Renal cortex interstitium (tissue), 15 donors: ENCODE measurements around the gene HMGN1. TPM values are rescaled to one million over a fixed set of nuclear protein-coding genes. Genes with fewer than 3 reads are reported as not detected.
"Not testable (repeated sequence)": the region's sequence is repeated elsewhere in the genome, so short reads cannot be mapped to it uniquely, and the experiment has no call there.

ENCODE experiments used
- DNase-seq, 11 donors: peaks; one replicate each; pipeline ENCODE4 v3.0.0-alpha.2; 2013; ENCODE audit warnings: low read depth in 9 of 11, low spot score in 4 of 11; ENCODE audit errors: extremely low read depth in 1 of 11
- long read RNA-seq, 16 experiments: transcript quantifications; one replicate each; lab custom pipeline, GENCODE V29; 2026
- polyA plus RNA-seq, 3 donors: library from polyadenylated mRNA; unstranded; fragments of 120-200 nt; gene quantifications; one replicate each; pipeline ENCODE4 v1.2.1, GENCODE V29; 2013; ENCODE audit not compliant: insufficient read length in 3 of 3

HMGN1 gene, protein sequence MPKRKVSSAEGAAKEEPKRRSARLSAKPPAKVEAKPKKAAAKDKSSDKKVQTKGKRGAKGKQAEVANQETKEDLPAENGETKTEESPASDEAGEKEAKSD
- polyA plus RNA-seq, result 100 to 1,000 TPM; 663 to 818 (median 691) TPM
- long read RNA-seq, donor 1, transcript HMGN1-204 (6 exons, 1,383 nt), result major isoform, 97 of 158 reads
- long read RNA-seq, donor 1, partial matches to known transcripts, result 35 of 158 reads
- long read RNA-seq, donor 1, other reads (novel, unspliced or antisense), result 19 of 158 reads
- long read RNA-seq, donor 2, full-length matches to known transcripts, result 102 of 155 reads
- long read RNA-seq, donor 2, partial matches to known transcripts, result 33 of 155 reads
- long read RNA-seq, donor 2, other reads (novel, unspliced or antisense), result 20 of 155 reads
- long read RNA-seq, donor 3, transcript HMGN1-204 (6 exons, 1,383 nt), result major isoform, 181 of 272 reads
- long read RNA-seq, donor 3, partial matches to known transcripts, result 50 of 272 reads
- long read RNA-seq, donor 3, other reads (novel, unspliced or antisense), result 32 of 272 reads
- long read RNA-seq, donor 4, transcript HMGN1-204 (6 exons, 1,383 nt), result major isoform, 102 of 173 reads
- long read RNA-seq, donor 4, partial matches to known transcripts, result 27 of 173 reads
- long read RNA-seq, donor 4, other reads (novel, unspliced or antisense), result 33 of 173 reads
- long read RNA-seq, donor 5, full-length matches to known transcripts, result 261 of 382 reads
- long read RNA-seq, donor 5, partial matches to known transcripts, result 75 of 382 reads
- long read RNA-seq, donor 5, other reads (novel, unspliced or antisense), result 46 of 382 reads
- long read RNA-seq, donor 6, full-length matches to known transcripts, result 124 of 214 reads
- long read RNA-seq, donor 6, partial matches to known transcripts, result 58 of 214 reads
- long read RNA-seq, donor 6, other reads (novel, unspliced or antisense), result 32 of 214 reads
- long read RNA-seq, donor 7, full-length matches to known transcripts, result 171 of 242 reads
- long read RNA-seq, donor 7, partial matches to known transcripts, result 35 of 242 reads
- long read RNA-seq, donor 7, other reads (novel, unspliced or antisense), result 36 of 242 reads
- long read RNA-seq, donor 8, full-length matches to known transcripts, result 250 of 375 reads
- long read RNA-seq, donor 8, partial matches to known transcripts, result 70 of 375 reads
- long read RNA-seq, donor 8, other reads (novel, unspliced or antisense), result 55 of 375 reads
- long read RNA-seq, donor 9, full-length matches to known transcripts, result 150 of 216 reads
- long read RNA-seq, donor 9, partial matches to known transcripts, result 25 of 216 reads
- long read RNA-seq, donor 9, other reads (novel, unspliced or antisense), result 41 of 216 reads
- long read RNA-seq, donor 10, full-length matches to known transcripts, result 130 of 184 reads
- long read RNA-seq, donor 10, partial matches to known transcripts, result 24 of 184 reads
- long read RNA-seq, donor 10, other reads (novel, unspliced or antisense), result 30 of 184 reads
- long read RNA-seq, donor 11, transcript HMGN1-204 (6 exons, 1,383 nt), result major isoform, 103 of 157 reads
- long read RNA-seq, donor 11, partial matches to known transcripts, result 15 of 157 reads
- long read RNA-seq, donor 11, other reads (novel, unspliced or antisense), result 29 of 157 reads
- long read RNA-seq, donor 12, transcript HMGN1-204 (6 exons, 1,383 nt), result major isoform, 64 of 79 reads
- long read RNA-seq, donor 12, partial matches to known transcripts, result 9 of 79 reads
- long read RNA-seq, donor 12, other reads (novel, unspliced or antisense), result 5 of 79 reads
- long read RNA-seq, donor 13, full-length matches to known transcripts, result 292 of 518 reads
- long read RNA-seq, donor 13, partial matches to known transcripts, result 132 of 518 reads
- long read RNA-seq, donor 13, other reads (novel, unspliced or antisense), result 94 of 518 reads
- long read RNA-seq, donor 14, transcript HMGN1-201 (7 exons, 1,303 nt), result minor isoform, 5 of 207 reads
- long read RNA-seq, donor 14, transcript HMGN1-204 (6 exons, 1,383 nt), result major isoform, 161 of 207 reads
- long read RNA-seq, donor 14, partial matches to known transcripts, result 6 of 207 reads
- long read RNA-seq, donor 14, other reads (novel, unspliced or antisense), result 33 of 207 reads
- long read RNA-seq, donor 15, transcript HMGN1-204 (6 exons, 1,383 nt), result major isoform, 65 of 73 reads
- long read RNA-seq, donor 15, partial matches to known transcripts, result 0 of 73 reads
- long read RNA-seq, donor 15, other reads (novel, unspliced or antisense), result 8 of 73 reads
- long read RNA-seq, donor 16, full-length matches to known transcripts, result 358 of 596 reads
- long read RNA-seq, donor 16, partial matches to known transcripts, result 113 of 596 reads
- long read RNA-seq, donor 16, other reads (novel, unspliced or antisense), result 125 of 596 reads

- DNase-seq, result peak; percentile 65 to 90 (median 83)
Observed at GRCh38 chr21:39348355-39349210, at the start of gene HMGN1. HMGN1 (minus strand) TSS chr21:39349088; CDS start chr21:39348917, 171 bp downstream.

GRCh38 chr21:39397646-39398385 is 48.9 kb upstream of the HMGN1 start:
- no peak for DNase-seq

GRCh38 chr21:39392981-39393380 is 44.1 kb upstream of the HMGN1 start:
- DNase-seq, result no peak

GRCh38 chr21:39390212-39390765 is 41.4 kb upstream of the HMGN1 start:
- no peak for DNase-seq

DNA sequence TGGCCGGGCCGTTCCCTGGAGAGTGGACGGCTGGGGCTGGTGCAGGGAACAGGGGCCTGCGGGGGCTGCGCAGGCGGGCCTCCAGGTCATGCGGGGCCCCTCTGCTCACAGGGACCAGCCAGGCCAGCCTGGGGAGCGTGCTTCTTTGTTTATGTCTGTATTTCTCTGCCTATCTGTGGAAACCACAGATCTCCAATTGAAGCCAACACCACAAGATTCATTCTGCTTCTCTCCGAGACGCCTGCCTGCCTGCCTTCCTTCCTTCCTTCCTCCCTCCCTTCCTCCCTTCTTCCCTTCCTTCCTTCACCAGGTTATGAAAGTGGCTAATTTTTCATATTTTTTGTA is 39.9 kb upstream of the HMGN1 start:
- DNase-seq, result no peak

DNA sequence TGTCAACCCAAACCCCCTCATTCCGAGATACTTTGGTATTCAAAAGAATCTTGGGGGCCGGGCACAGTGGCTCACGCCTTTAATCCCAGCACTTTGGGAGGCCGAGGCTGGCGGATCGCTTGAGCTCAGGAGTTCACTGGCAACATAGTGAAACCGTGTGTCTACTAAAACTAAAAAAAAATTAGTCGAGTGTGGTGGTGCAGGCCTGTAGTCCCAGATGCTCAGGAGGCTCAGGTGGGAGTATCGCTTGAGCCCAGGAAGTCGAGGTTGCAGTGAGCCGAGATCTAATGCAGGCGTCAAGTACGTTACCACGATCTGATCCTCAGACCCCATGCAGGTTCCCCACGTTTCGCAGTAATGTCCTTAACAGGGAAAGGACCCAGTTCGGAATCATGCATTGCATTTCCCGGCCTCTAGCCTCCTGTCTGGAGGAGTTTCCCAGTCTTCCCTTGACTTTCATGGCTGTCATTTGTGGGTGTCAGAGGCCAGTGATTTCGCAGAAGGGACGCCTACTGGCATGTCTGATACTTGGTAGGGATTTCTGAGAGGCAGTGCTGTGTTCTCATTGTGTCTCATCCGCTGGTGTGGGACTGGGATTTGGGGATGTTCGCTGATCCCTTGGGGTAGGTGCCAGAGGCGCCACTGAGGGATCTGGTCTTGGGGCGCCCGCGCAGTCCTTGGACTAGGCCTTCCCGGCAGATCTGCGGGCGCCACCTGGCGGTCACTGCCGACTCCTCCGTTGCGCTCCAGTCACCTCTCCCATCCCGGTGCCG is 39.3 kb upstream of the HMGN1 start:
- peak in 8 of 11 donors; percentile 67 to 83 (median 75) for DNase-seq

GRCh38 chr21:39387461-39388037 is 38.7 kb upstream of the HMGN1 start:
- DNase-seq, result peak in 10 of 11 donors; percentile 72 to 90 (median 87)

DNA sequence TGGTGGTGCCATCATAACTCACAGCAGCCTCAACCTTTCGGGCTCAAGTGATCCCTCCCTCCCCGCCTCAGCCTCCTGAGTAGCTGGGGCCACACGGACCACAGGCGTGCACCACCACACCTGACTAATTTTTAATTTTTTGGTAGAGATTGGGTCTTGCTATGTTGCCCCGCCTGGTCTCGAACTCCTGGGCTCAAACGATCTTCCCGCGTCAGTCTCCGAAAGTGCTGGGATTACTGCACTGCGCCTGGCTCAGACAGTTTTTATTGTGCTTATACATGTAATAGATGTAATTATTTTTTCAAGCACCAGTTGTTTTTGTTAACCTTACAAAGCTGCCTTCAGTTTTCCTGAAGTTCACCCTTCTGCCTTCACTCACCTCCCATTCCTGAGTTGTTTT is 38.0 kb upstream of the HMGN1 start:
- no peak for DNase-seq

DNA sequence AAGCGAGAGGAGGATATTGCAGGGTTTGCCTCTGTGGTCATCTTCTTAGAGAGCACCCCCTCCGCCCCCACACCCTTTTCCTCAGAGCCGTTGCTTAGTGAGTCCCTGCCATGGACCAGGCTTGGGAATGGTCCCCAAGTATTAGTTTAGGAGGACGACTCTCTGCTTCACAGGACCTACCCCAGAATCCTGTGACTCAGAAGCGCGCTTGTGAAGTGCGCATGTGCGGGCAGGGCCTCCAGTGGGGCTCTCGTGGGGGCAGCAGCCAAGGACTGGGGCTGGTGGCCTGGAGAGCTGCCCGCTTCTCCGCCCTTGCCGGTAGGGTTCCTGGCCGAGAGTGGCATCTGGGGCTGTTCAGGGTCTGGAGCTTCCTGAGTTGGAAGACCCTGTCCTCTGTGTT is 37.3 kb upstream of the HMGN1 start:
- no peak for DNase-seq

DNA sequence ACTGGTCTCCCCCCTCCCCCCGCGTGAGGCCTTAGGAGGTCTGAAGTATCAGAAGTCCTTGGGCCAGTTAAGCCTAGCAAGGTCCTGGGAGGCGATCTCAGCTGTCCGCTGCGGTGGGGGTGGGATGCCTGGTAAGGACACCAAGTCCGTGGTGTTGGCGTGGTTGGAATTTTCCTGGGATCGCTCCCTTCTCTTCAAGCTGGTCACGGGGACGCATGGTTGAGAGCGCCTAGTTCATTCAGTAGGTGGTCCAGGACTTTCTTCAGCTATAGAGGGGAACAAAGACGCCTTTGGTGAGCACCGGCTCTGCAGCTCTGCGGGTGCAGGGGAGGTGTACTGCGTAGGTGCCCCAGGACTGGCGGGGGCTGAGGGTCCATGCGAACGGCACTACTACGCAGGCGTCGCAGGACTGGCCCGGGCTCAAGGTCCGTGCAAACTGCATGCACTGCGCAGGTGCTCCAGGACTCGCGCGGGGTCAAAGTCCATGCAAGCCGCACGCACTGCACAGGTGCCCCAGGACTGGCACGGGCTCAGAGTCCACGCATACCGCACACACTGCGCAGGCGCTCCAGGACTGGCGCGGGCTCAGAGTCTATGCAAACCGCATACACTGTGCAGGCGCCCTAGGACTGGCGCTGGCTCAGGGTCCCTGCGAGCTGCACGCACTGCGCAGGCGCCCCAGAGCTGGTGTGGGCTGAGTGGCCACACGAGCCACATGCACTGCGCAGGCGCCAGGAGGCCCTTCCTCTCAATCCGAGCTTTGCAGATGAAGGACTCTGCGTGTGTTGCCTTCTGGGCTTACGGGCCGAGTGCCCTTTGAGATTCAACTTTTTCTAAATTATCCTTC is 36.6 kb upstream of the HMGN1 start:
- peak in 7 of 11 donors; percentile 63 to 84 (median 71) for DNase-seq

GRCh38 chr21:39384674-39385298 is 35.9 kb upstream of the HMGN1 start:
- DNase-seq, result no peak

- not testable (repeated sequence) for DNase-seq
Observed at GRCh38 chr21:39382096-39382495, 33.2 kb upstream of the HMGN1 start.

- no peak for DNase-seq
Observed at GRCh38 chr21:39381009-39381408, 32.1 kb upstream of the HMGN1 start.
